WTC11 (cell line): ENCODE data around the gene RABGGTA. TPM values are rescaled to one million over a fixed set of nuclear protein-coding genes. Genes with fewer than 3 reads are reported as not detected.

Experiments
- ATAC-seq: fragments of 200-7000 bp; cut with Tn5 transposase; 2 replicates; pipeline ENCODE4 v1.10.0; 2021; ENCODE audit warnings: mild to moderate bottlenecking, moderate library complexity
- CTCF ChIA-PET: fragments of 300-600 bp; sonication (Branson Sonifier 250); formaldehyde crosslinking; loops from one replicate; lab custom pipeline; 2021; ENCODE audit warnings: antibody characterized with exemption; lab: Charles Lee
- POLR2A ChIA-PET: fragments of 350-600 bp; sonication (Branson Sonifier 250); formaldehyde crosslinking; loops from one replicate; lab custom pipeline; 2021; ENCODE audit warnings: antibody characterized with exemption; lab: Charles Lee
- DNase-seq: peaks from one replicate; pipeline ENCODE4 v3.0.0; 2021; ENCODE audit warnings: low spot score
- H3K27ac Mint-ChIP-seq: 2 replicates; pipeline ENCODE4 v1.8.0; 2021; ENCODE audit warnings: mixed read lengths
- H3K27me3 Mint-ChIP-seq: 2 replicates; pipeline ENCODE4 v1.8.0; 2021; ENCODE audit warnings: low read depth, mild to moderate bottlenecking, moderate library complexity, mixed read lengths
- H3K36me3 Mint-ChIP-seq: 2 replicates; pipeline ENCODE4 v1.8.0; 2021; ENCODE audit warnings: mixed read lengths
- H3K4me1 Mint-ChIP-seq: 2 replicates; pipeline ENCODE4 v1.8.0; 2022; ENCODE audit warnings: mixed read lengths
- H3K4me3 Mint-ChIP-seq: 2 replicates; pipeline ENCODE4 v1.8.0; 2021; ENCODE audit warnings: mild to moderate bottlenecking, moderate library complexity, mixed read lengths
- H3K9me3 Mint-ChIP-seq: 2 replicates; pipeline ENCODE4 v1.8.0; 2021; ENCODE audit warnings: mixed read lengths
- ATF3 ChIP-seq: sonication (generic); formaldehyde crosslinking; conservative IDR thresholded peaks from 2 replicates; pipeline ENCODE4 v1.8.1; 2022; ENCODE audit warnings: mild to moderate bottlenecking, missing genetic modification reagents
- CBFB ChIP-seq: sonication (generic); formaldehyde crosslinking; IDR thresholded peaks from 2 replicates; pipeline ENCODE4 v1.8.1; 2022; ENCODE audit warnings: mild to moderate bottlenecking, low read depth, missing genetic modification reagents
- CTCF ChIP-seq: fragments of 200-600 bp; IDR thresholded peaks from 2 replicates; pipeline ENCODE4 v1.8.0; 2022; ENCODE audit warnings: antibody characterized with exemption
- EMX1 ChIP-seq: fragments of 250-450 bp; sonication (Bioruptor Pico); IDR thresholded peaks from 2 replicates; pipeline ENCODE4 v1.8.0; 2021; ENCODE audit warnings: mild to moderate bottlenecking
- GABPB1 ChIP-seq: sonication (generic); formaldehyde crosslinking; IDR thresholded peaks from 2 replicates; pipeline ENCODE4 v1.8.1; 2023; ENCODE audit warnings: mild to moderate bottlenecking, missing genetic modification reagents
- JAZF1 ChIP-seq: fragments of 250-450 bp; sonication (Bioruptor Pico); IDR thresholded peaks from 2 replicates; pipeline ENCODE4 v1.9.0; 2021; ENCODE audit warnings: moderate library complexity, mild to moderate bottlenecking, inconsistent platforms
- MXD4 ChIP-seq: fragments of 250-450 bp; sonication (Bioruptor Pico); IDR thresholded peaks from 2 replicates; pipeline ENCODE4 v1.8.0; 2021; ENCODE audit warnings: mild to moderate bottlenecking, moderate library complexity, borderline replicate concordance
- MYBL2 ChIP-seq: sonication (generic); formaldehyde crosslinking; IDR thresholded peaks from 2 replicates; pipeline ENCODE4 v1.8.1; 2023; ENCODE audit warnings: mild to moderate bottlenecking, moderate library complexity, missing genetic modification reagents
- NR1H2 ChIP-seq: sonication (generic); formaldehyde crosslinking; IDR thresholded peaks from 2 replicates; pipeline ENCODE4 v1.9.0; 2021; ENCODE audit warnings: mild to moderate bottlenecking, moderate library complexity, missing genetic modification reagents
- NR2C2 ChIP-seq: sonication (generic); formaldehyde crosslinking; IDR thresholded peaks from 2 replicates; pipeline ENCODE4 v1.8.0; 2022; ENCODE audit warnings: mild to moderate bottlenecking, missing genetic modification reagents
- PRDM15 ChIP-seq: sonication (generic); formaldehyde crosslinking; IDR thresholded peaks from 2 replicates; pipeline ENCODE4 v1.8.0; 2022; ENCODE audit warnings: missing genetic modification reagents
- PRRX2 ChIP-seq: fragments of 250-450 bp; sonication (Bioruptor Pico); IDR thresholded peaks from 2 replicates; pipeline ENCODE4 v1.8.0; 2021; ENCODE audit warnings: mild to moderate bottlenecking
- SMAD4 ChIP-seq: sonication (generic); formaldehyde crosslinking; IDR thresholded peaks from 2 replicates; pipeline ENCODE4 v1.8.0; 2022; ENCODE audit warnings: mild to moderate bottlenecking, missing genetic modification reagents
- SP1 ChIP-seq: sonication (generic); formaldehyde crosslinking; conservative IDR thresholded peaks from 2 replicates; pipeline ENCODE4 v1.8.1; 2022; ENCODE audit warnings: missing genetic modification reagents
- TCF7 ChIP-seq: sonication (generic); formaldehyde crosslinking; IDR thresholded peaks from 2 replicates; pipeline ENCODE4 v1.8.0; 2022; ENCODE audit warnings: mild to moderate bottlenecking, low read depth, missing genetic modification reagents, moderate library complexity
- ZBTB43 ChIP-seq: sonication (generic); formaldehyde crosslinking; IDR thresholded peaks from 2 replicates; pipeline ENCODE4 v1.8.1; 2023; ENCODE audit warnings: mild to moderate bottlenecking, missing genetic modification reagents
- total RNA-seq: library from RNA; stranded (reverse); gene quantifications from 3 replicates; pipeline ENCODE4 v1.2.3, GENCODE V29; 2021
- TF ChIP-seq, protein P1 (sequence below): sonication (generic); formaldehyde crosslinking; IDR thresholded peaks from 2 replicates; pipeline ENCODE4 v1.8.1; 2023; ENCODE audit warnings: mild to moderate bottlenecking, missing genetic modification reagents, moderate library complexity

RABGGTA gene
- total RNA-seq, 1 experiment from 2014 or later, result 27.1 TPM

DNA sequence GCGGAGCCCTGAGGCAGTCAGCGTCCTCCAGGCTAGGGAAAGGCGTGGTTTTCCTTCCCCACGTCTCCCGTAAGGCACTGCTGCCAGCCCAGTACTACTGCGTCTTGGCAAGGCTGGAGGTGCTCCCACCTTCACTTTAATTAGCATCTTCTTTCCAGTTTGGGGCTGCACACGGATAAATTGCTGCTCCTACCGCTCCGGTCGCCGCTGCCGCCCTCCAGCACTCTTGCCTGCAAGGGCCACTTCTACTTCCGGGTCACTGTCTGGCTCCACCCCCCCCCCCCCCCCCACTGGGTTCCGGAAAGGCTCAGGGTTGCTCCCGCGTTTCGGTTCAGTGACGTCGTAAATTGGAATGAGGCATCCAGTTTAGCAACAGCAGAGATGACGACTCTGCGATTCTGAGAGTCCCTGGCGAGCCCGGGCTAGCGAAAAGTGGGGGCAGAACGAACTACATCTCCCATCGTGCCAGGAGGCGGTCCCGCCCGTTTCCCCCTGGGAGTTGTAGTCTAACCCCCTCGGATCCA is 39.2 kb downstream of the RABGGTA start, which contains the start of gene NEDD8:
Gene NEDD8 (minus strand): TSS at position 247 of the 524 bp plus-strand sequence. CDS start 100 bp downstream, at position 147.
- Mint-ChIP-seq H3K36me3 (peaks cover 20% of the 10 kb centered on the region), H3K9me3 (no peaks in the 10 kb centered on the region), H3K4me1 (peaks cover 22% of the 10 kb centered on the region), H3K4me3 (peak within 1 kb of the TSS; percentile 99), H3K27ac (peak within 1 kb of the TSS; percentile 99), H3K27me3 (no peaks in the 10 kb centered on the region)
- CTCF ChIA-PET, result interaction anchor here (0.7 to 1.7 kb wide), 2 partner anchors 10 to 199 kb away, joined by 3 to 12 read pairs; partner anchors contain the start of gene TINF2
- peak; percentile 86 for DNase-seq
- TF ChIP-seq TCF7, result no peak
- TF ChIP-seq SP1 (CRISPR knock-in tag), result 0 out of 2 replicates have a peak, but pooled peaks have one; percentile 28
- TF ChIP-seq ATF3 (CRISPR knock-in tag), result no peak
- peak; percentile 16; the same call in 1 of the 2 replicates for TF ChIP-seq MYBL2
- no peak for TF ChIP-seq JAZF1 (CRISPR knock-in tag)
- peak; percentile 85 for TF ChIP-seq NR2C2
- TF ChIP-seq PRRX2 (CRISPR knock-in tag), result no peak
- TF ChIP-seq GABPB1 (CRISPR knock-in tag), result peak; percentile 72
- TF ChIP-seq CBFB (CRISPR knock-in tag), result no peak
- TF ChIP-seq MXD4 (CRISPR knock-in tag), result no peak
- no peak for TF ChIP-seq PRDM15 (CRISPR knock-in tag)
- TF ChIP-seq EMX1 (CRISPR knock-in tag), result no peak
- no peak for TF ChIP-seq SMAD4 (CRISPR knock-in tag)
- TF ChIP-seq NR1H2 (CRISPR knock-in tag), result no peak
- no peak for TF ChIP-seq ZBTB43 (CRISPR knock-in tag)
- TF ChIP-seq, protein P1, sequence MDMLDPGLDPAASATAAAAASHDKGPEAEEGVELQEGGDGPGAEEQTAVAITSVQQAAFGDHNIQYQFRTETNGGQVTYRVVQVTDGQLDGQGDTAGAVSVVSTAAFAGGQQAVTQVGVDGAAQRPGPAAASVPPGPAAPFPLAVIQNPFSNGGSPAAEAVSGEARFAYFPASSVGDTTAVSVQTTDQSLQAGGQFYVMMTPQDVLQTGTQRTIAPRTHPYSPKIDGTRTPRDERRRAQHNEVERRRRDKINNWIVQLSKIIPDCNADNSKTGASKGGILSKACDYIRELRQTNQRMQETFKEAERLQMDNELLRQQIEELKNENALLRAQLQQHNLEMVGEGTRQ (CRISPR knock-in tag), result peak; percentile 9; the same call in 1 of the 2 replicates
- peak; percentile 80 for ATAC-seq
- POLR2A ChIA-PET, result interaction anchor here (0.9 to 1.9 kb wide), 2 partner anchors 10 to 39 kb away, joined by 4 to 9 read pairs; partner anchors contain the start of gene TINF2

- ATAC-seq (peak; percentile 3), DNase-seq (no peak)
- Mint-ChIP-seq H3K4me1 (peaks cover 22% of the 10 kb centered on the region), H3K4me3 (peak overlapping the region; percentile 99), H3K36me3 (peaks cover 14% of the 10 kb centered on the region), H3K9me3 (no peaks in the 10 kb centered on the region), H3K27me3 (no peaks in the 10 kb centered on the region), H3K27ac (peak overlapping the region; percentile 99; the same call in 1 of the 2 replicates)
- ChIA-PET CTCF (interaction anchor here (0.6 to 1.6 kb wide), 3 partner anchors 11 to 200 kb away, joined by 3 to 4 read pairs (median 4); partner anchors contain the start of gene TINF2), POLR2A (no interaction called here)
- TF ChIP-seq CTCF (no peak), GABPB1 (CRISPR knock-in tag) (peak; percentile 11; the same call in 1 of the 2 replicates)
Measured at GRCh38 chr14:24231263-24232120, 39.9 kb downstream of the RABGGTA start.
